WTC11 (cell line): Measurements from ENCODE around the gene ZBTB21. TPM values are rescaled to one million over a fixed set of nuclear protein-coding genes. Genes with fewer than 3 reads are reported as not detected.

Experiments used
- ATAC-seq: fragments of 200-7000 bp; cut with Tn5 transposase; 2 replicates; pipeline ENCODE4 v1.10.0; 2021; ENCODE audit warnings: mild to moderate bottlenecking, moderate library complexity
- CTCF ChIA-PET: fragments of 300-600 bp; sonication (Branson Sonifier 250); formaldehyde crosslinking; loops from one replicate; lab custom pipeline; 2021; ENCODE audit warnings: antibody characterized with exemption; lab: Charles Lee
- POLR2A ChIA-PET: fragments of 350-600 bp; sonication (Branson Sonifier 250); formaldehyde crosslinking; loops from one replicate; lab custom pipeline; 2021; ENCODE audit warnings: antibody characterized with exemption; lab: Charles Lee
- DNase-seq: peaks from one replicate; pipeline ENCODE4 v3.0.0; 2021; ENCODE audit warnings: low spot score
- H3K27ac Mint-ChIP-seq: 2 replicates; pipeline ENCODE4 v1.8.0; 2021; ENCODE audit warnings: mixed read lengths
- H3K27me3 Mint-ChIP-seq: 2 replicates; pipeline ENCODE4 v1.8.0; 2021; ENCODE audit warnings: low read depth, mild to moderate bottlenecking, moderate library complexity, mixed read lengths
- H3K36me3 Mint-ChIP-seq: 2 replicates; pipeline ENCODE4 v1.8.0; 2021; ENCODE audit warnings: mixed read lengths
- H3K4me1 Mint-ChIP-seq: 2 replicates; pipeline ENCODE4 v1.8.0; 2022; ENCODE audit warnings: mixed read lengths
- H3K4me3 Mint-ChIP-seq: 2 replicates; pipeline ENCODE4 v1.8.0; 2021; ENCODE audit warnings: mild to moderate bottlenecking, moderate library complexity, mixed read lengths
- H3K9me3 Mint-ChIP-seq: 2 replicates; pipeline ENCODE4 v1.8.0; 2021; ENCODE audit warnings: mixed read lengths
- ATF1 ChIP-seq: sonication (generic); formaldehyde crosslinking; IDR thresholded peaks from 2 replicates; pipeline ENCODE4 v1.8.1; 2023; ENCODE audit warnings: mild to moderate bottlenecking, moderate library complexity, missing genetic modification reagents
- ATF2 ChIP-seq: sonication (generic); formaldehyde crosslinking; IDR thresholded peaks from 2 replicates; pipeline ENCODE4 v1.8.1; 2022; ENCODE audit warnings: low read depth, missing genetic modification reagents, borderline replicate concordance
- ERG ChIP-seq: fragments of 250-450 bp; sonication (Bioruptor Pico); IDR thresholded peaks from 2 replicates; pipeline ENCODE4 v1.8.0; 2021; ENCODE audit warnings: mild to moderate bottlenecking
- ESRRA ChIP-seq: sonication (generic); formaldehyde crosslinking; IDR thresholded peaks from 2 replicates; pipeline ENCODE4 v1.8.1; 2022; ENCODE audit warnings: mild to moderate bottlenecking, missing genetic modification reagents, borderline replicate concordance
- FOXP1 ChIP-seq: sonication (generic); formaldehyde crosslinking; IDR thresholded peaks from 2 replicates; pipeline ENCODE4 v1.8.0; 2022; ENCODE audit warnings: missing genetic modification reagents, mild to moderate bottlenecking, moderate library complexity, borderline replicate concordance
- GRHL2 ChIP-seq: fragments of 250-450 bp; sonication (Bioruptor Pico); IDR thresholded peaks from 2 replicates; pipeline ENCODE4 v1.8.0; 2022; ENCODE audit warnings: mild to moderate bottlenecking, moderate library complexity; ENCODE audit not compliant: insufficient replicate concordance, severe bottlenecking
- NFATC4 ChIP-seq: fragments of 250-450 bp; sonication (Bioruptor Pico); IDR thresholded peaks from 2 replicates; pipeline ENCODE4 v1.9.0; 2021; ENCODE audit warnings: mild to moderate bottlenecking
- NFE2L1 ChIP-seq: sonication (generic); formaldehyde crosslinking; IDR thresholded peaks from 2 replicates; pipeline ENCODE4 v1.8.1; 2023; ENCODE audit warnings: missing genetic modification reagents
- PRDM15 ChIP-seq: sonication (generic); formaldehyde crosslinking; IDR thresholded peaks from 2 replicates; pipeline ENCODE4 v1.8.0; 2022; ENCODE audit warnings: missing genetic modification reagents
- ZNF138 ChIP-seq: sonication (generic); formaldehyde crosslinking; conservative IDR thresholded peaks from 2 replicates; pipeline ENCODE4 v1.8.1; 2022; ENCODE audit warnings: mild to moderate bottlenecking, moderate library complexity, missing genetic modification reagents
- ZNF219 ChIP-seq: sonication (generic); formaldehyde crosslinking; IDR thresholded peaks from 2 replicates; pipeline ENCODE4 v1.8.0; 2023; ENCODE audit warnings: missing genetic modification reagents, mild to moderate bottlenecking, borderline replicate concordance
- ZNF232 ChIP-seq: sonication (generic); formaldehyde crosslinking; IDR thresholded peaks from 2 replicates; pipeline ENCODE4 v1.8.0; 2022; ENCODE audit warnings: mild to moderate bottlenecking, missing genetic modification reagents
- total RNA-seq: library from RNA; stranded (reverse); gene quantifications from 3 replicates; pipeline ENCODE4 v1.2.3, GENCODE V29; 2021
- TF ChIP-seq, protein P1 (sequence below): sonication (generic); formaldehyde crosslinking; conservative IDR thresholded peaks from 2 replicates; pipeline ENCODE4 v1.8.1; 2022; ENCODE audit warnings: mild to moderate bottlenecking, missing genetic modification reagents
- TF ChIP-seq, protein P2 (sequence below): sonication (generic); formaldehyde crosslinking; IDR thresholded peaks from 2 replicates; pipeline ENCODE4 v1.8.1; 2022; ENCODE audit warnings: missing genetic modification reagents, borderline replicate concordance

The ZBTB21 gene
- total RNA-seq, 1 experiment from 2014 or later: 13.8 TPM

- CTCF ChIA-PET: interaction anchor here (1.0 to 1.9 kb wide), 3 partner anchors 26 to 190 kb away, joined by 3 to 4 read pairs (median 3); no protein-coding TSS in a partner anchor
- ATAC-seq (no peak), DNase-seq (no peak)
- H3K27me3 Mint-ChIP-seq: peaks cover 8% of the 10 kb centered on the region
- no peaks in the 10 kb centered on the region for H3K9me3 Mint-ChIP-seq
- H3K4me1 Mint-ChIP-seq: peaks cover 12% of the 10 kb centered on the region
- TF ChIP-seq ZNF232 (CRISPR knock-in tag) (no peak), GRHL2 (no peak), ATF1 (CRISPR knock-in tag) (no peak), NFATC4 (CRISPR knock-in tag) (no peak)
- TF ChIP-seq, protein P1, sequence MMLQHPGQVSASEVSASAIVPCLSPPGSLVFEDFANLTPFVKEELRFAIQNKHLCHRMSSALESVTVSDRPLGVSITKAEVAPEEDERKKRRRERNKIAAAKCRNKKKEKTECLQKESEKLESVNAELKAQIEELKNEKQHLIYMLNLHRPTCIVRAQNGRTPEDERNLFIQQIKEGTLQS: no peak
- no peak overlapping the region for H3K27ac Mint-ChIP-seq
- H3K4me3 Mint-ChIP-seq: no peak overlapping the region
- peaks cover 9% of the 10 kb centered on the region for H3K36me3 Mint-ChIP-seq
- POLR2A ChIA-PET: no interaction called here
These were observed 3.4 kb downstream of the ZBTB21 start for GRCh38 chr21:42006765-42007164.

- peaks cover 18% of the 10 kb centered on the region for H3K36me3 Mint-ChIP-seq
- POLR2A ChIA-PET: no interaction called here
- no peak overlapping the region for H3K27ac Mint-ChIP-seq
- CTCF ChIA-PET: interaction anchor here (1.7 kb wide), 1 partner anchor 113 kb away, joined by 5 read pairs; no protein-coding TSS in a partner anchor
- no peak for DNase-seq
- H3K4me1 Mint-ChIP-seq: peaks cover 9% of the 10 kb centered on the region
- TF ChIP-seq ZNF219 (no peak), ERG (CRISPR knock-in tag) (no peak)
- TF ChIP-seq, all 79 proteins: peak for 0
- no peaks in the 10 kb centered on the region for H3K9me3 Mint-ChIP-seq
- H3K27me3 Mint-ChIP-seq: no peaks in the 10 kb centered on the region; the same call in 1 of the 2 replicates
- H3K4me3 Mint-ChIP-seq: no peak overlapping the region
- ATAC-seq: no peak
These were observed 5.6 kb downstream of the ZBTB21 start for GRCh38 chr21:42004406-42005199.

GRCh38 chr21:42003051-42003461 lies 7.1 kb downstream of the ZBTB21 start:
- TF ChIP-seq ZNF138 (CRISPR knock-in tag) (no peak), ATF2 (no peak), NFE2L1 (CRISPR knock-in tag) (no peak), FOXP1 (CRISPR knock-in tag) (no peak), PRDM15 (no peak), ESRRA (CRISPR knock-in tag) (no peak)
- TF ChIP-seq, protein P2, sequence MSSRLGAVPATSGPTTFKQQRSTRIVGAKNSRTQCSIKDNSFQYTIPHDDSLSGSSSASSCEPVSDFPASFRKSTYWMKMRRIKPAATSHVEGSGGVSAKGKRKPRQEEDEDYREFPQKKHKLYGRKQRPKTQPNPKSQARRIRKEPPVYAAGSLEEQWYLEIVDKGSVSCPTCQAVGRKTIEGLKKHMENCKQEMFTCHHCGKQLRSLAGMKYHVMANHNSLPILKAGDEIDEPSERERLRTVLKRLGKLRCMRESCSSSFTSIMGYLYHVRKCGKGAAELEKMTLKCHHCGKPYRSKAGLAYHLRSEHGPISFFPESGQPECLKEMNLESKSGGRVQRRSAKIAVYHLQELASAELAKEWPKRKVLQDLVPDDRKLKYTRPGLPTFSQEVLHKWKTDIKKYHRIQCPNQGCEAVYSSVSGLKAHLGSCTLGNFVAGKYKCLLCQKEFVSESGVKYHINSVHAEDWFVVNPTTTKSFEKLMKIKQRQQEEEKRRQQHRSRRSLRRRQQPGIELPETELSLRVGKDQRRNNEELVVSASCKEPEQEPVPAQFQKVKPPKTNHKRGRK (CRISPR knock-in tag): no peak
- Mint-ChIP-seq H3K4me3 (no peak overlapping the region), H3K27me3 (no peaks in the 10 kb centered on the region), H3K36me3 (peaks cover 26% of the 10 kb centered on the region), H3K27ac (no peak overlapping the region), H3K9me3 (peaks cover 7% of the 10 kb centered on the region), H3K4me1 (peaks cover 7% of the 10 kb centered on the region)
- ChIA-PET CTCF (interaction anchor here (0.5 kb wide), 1 partner anchor 359 kb away, joined by 3 read pairs; no protein-coding TSS in a partner anchor), POLR2A (no interaction called here)
- ATAC-seq: no peak
- no peak for DNase-seq
